ENCODE data around the gene SUV39H1.
A peak's percentile ranks its signal among the peaks of the same experiment; 100 is the strongest.
"Not testable (repeated sequence)": the region's sequence is repeated elsewhere in the genome, so short reads cannot be mapped to it uniquely, and the experiment has no call there.

Gene SUV39H1, protein sequence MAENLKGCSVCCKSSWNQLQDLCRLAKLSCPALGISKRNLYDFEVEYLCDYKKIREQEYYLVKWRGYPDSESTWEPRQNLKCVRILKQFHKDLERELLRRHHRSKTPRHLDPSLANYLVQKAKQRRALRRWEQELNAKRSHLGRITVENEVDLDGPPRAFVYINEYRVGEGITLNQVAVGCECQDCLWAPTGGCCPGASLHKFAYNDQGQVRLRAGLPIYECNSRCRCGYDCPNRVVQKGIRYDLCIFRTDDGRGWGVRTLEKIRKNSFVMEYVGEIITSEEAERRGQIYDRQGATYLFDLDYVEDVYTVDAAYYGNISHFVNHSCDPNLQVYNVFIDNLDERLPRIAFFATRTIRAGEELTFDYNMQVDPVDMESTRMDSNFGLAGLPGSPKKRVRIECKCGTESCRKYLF

GRCh38 chrX:48696301-48696908 is at the start of gene SUV39H1:
SUV39H1 (plus strand) TSS chrX:48696734; CDS start chrX:48696785, 51 bp downstream.
- DNase-seq (ENCODE audit: low spot score), result peak; percentile 91

GRCh38 chrX:48648336-48648751 is 48.2 kb upstream of the SUV39H1 start:
- DNase-seq (ENCODE audit: low spot score), result peak; percentile 79

- no peak for DNase-seq (ENCODE audit: low spot score)
Observed at GRCh38 chrX:48649102-48649501, 47.4 kb upstream of the SUV39H1 start.

DNA sequence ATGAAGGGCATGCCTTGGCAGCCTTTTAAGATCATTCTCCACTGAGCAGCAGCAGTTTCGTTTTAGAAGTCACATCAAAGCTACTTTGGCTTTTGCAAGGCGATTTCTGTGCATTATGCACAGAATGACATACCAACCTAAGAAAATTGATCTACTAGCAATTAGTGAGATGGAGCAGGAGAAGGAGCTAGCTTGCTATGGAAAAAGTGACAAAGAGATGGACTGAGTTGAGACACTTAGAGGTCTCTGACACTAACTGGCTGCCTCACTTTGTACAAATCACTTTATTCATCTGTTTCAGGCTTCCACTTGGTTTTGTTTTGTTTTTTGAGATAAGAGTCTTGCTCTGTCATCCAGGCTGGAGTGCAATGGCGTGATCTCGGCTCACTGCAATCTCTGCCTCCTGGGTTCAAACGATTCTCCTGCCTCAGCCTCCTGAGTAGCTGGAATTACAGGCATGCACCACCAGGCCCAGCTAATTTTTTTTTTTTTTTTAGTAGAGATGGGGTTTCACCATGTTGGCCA is 44.4 kb upstream of the SUV39H1 start:
- not testable (repeated sequence) for DNase-seq (ENCODE audit: low spot score)

GRCh38 chrX:48654746-48655145 is 41.8 kb upstream of the SUV39H1 start:
- DNase-seq (ENCODE audit: low spot score), result not testable (repeated sequence)

DNA sequence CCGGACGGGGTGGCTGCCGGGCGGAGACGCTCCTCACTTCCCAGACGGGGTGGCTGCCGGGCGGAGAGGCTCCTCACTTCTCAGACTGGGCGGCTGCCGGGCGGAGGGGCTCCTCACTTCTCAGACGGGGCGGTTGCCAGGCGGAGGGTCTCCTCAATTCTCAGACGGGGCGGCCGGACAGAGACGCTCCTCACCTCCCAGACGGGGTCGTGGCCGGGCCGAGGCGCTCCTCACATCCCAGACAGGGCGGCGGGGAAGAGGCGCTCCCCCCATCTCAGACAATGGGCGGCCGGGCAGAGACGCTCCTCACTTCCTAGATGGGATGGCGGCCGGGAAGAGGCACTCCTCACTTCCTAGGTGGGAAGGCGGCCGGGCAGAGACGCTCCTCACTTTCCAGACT is 36.8 kb upstream of the SUV39H1 start:
- not testable (repeated sequence) for DNase-seq (ENCODE audit: low spot score)

- DNase-seq (ENCODE audit: low spot score), result no peak
Observed at GRCh38 chrX:48663241-48663640, 33.3 kb upstream of the SUV39H1 start.

DNA sequence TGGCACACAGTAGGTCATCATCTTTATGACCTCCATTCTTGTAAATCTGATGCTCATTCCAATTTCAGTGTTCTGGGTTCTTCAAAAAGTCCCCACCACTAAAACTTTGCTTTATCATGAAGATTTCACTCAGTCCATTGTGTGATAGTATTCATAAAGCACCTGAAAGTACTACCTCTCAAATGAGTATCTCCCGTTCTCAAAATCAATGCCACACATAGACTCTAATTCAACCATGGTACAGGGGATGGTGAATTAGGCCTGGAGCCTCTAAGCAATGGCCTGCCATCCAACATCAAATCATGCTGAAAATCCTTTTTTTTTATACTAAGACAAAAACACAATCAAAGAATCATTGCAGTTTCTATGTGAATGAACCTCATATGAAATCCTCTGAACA is 32.4 kb upstream of the SUV39H1 start:
- DNase-seq (ENCODE audit: low spot score), result no peak

DNA sequence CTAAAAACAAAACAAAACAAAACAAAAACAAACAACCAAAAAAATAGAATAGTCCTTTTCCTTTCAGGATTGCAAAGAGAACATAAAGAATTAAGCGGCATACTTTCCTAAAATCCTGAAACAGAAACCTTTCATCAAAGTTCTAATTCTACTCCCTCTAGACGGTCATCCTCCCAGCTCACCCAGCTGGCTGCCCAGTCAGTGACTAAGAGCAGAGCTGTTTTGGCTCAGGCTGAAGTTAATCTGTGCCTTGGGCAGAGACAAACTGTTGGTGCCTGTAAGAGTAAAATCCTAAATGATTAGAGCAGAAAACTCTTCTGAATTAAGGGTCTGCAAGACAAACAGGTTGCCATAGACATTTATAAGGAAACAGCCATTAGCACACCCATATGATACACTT is 30.5 kb upstream of the SUV39H1 start:
- no peak for DNase-seq (ENCODE audit: low spot score)

GRCh38 chrX:48666649-48667048 is 29.9 kb upstream of the SUV39H1 start:
- DNase-seq (ENCODE audit: low spot score), result no peak

GRCh38 chrX:48667509-48667908 is 29.0 kb upstream of the SUV39H1 start:
- no peak for DNase-seq (ENCODE audit: low spot score)

DNA sequence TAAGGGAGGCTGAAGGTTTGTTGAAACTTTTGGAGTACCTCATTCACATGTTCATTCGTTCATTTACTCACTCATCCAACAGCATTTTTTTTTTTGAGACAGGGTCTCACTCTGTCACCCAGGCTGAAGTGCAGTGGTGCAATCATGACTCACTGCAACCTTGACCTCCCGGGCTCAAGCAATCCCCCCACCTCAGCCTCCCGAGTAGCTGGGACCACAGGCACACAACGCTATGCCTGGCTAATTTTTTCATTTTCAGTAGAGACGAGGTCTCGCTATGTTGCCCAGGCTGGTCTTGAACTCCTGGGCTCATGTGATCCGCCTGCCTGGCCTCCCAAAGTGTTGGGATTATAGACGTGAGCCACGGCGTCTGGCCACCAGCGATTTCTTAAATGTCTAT is 28.3 kb upstream of the SUV39H1 start:
- not testable (repeated sequence) for DNase-seq (ENCODE audit: low spot score)

GRCh38 chrX:48676106-48676892 is 20.2 kb upstream of the SUV39H1 start:
- peak; percentile 88 for DNase-seq (ENCODE audit: low spot score)

DNA sequence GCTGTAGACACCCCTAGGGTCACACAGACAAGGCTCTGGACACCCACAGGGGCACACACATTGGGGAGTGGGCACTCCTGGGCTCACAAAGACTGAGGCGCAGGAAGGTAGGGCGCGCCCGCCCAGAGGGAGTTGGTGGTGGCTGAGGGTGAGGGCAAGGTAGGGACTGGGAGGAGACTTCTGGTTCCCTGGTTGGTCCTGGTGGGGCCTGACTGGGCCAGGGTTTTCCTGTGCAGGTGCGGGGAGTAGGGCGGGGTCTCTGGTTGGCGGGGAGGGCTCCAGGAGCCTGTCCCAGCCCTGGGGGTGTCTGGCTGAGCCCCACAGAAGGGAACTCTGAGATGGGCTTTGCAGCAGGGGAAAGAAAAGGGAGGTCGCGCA is 19.7 kb upstream of the SUV39H1 start:
- DNase-seq (ENCODE audit: low spot score), result no peak

DNA sequence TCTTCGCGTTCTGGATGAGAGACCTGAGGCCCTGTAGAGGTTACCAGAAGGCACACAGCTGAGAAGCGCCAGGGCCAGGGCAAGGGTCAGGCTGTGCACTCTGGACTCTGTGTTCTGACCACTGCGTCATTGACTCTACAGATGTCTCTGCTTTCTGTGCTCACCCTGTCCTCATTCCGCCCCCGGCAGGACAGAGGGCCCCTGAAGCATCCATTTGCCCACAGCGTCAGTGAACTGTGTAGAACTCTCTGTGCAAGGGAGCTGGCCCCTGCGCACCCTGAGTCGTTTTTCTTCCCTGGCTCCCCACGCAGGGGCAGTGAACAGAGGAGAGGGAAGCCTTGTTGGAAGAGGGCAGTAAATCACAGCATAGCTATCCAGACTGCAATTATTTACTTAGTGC is 19.0 kb upstream of the SUV39H1 start:
- no peak for DNase-seq (ENCODE audit: low spot score)

- not testable (repeated sequence) for DNase-seq (ENCODE audit: low spot score)
Observed at GRCh38 chrX:48680467-48680866, 16.1 kb upstream of the SUV39H1 start.

DNA sequence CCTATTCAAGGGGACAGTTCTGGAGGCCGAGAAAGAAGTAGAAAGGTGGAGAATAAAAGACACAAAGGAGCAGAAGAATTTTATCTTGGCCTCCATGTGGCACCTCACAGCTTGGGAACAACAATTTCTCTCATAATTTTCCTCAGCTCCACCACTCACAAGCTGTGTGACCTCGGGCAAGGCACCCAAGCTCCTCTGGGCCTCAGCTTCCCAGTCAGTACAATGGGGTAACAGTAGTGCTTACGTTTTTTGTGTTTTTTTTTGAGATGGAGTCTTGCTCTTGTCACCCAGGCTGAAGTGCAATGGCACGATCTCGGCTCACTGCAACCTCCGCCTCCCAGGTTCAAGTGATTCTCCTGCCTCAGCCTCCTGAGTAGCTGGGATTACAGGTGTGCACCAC is 15.6 kb upstream of the SUV39H1 start:
- not testable (repeated sequence) for DNase-seq (ENCODE audit: low spot score)

GRCh38 chrX:48681539-48682183 is 14.9 kb upstream of the SUV39H1 start:
- no peak for DNase-seq (ENCODE audit: low spot score)

DNA sequence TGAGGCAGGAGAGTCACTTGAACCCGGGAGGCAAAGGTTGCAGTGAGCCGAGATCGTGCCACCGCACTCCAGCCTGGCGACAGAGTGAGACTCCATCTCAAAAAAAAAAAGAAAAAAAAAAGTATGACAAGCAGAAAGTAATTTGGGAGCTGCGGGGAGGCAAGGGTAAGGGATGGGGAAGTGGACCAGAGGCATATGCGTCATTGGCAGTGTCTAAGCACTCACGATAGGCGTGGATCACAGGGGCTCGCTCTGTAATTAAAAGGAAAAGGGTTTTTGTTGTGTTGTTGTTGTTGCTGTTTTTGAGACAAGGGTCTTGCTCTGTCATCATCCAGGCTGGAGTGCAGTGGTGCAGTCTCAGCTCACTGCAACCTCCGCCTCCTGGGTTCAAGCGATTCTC is 13.7 kb upstream of the SUV39H1 start:
- DNase-seq (ENCODE audit: low spot score), result peak; percentile 22

DNA sequence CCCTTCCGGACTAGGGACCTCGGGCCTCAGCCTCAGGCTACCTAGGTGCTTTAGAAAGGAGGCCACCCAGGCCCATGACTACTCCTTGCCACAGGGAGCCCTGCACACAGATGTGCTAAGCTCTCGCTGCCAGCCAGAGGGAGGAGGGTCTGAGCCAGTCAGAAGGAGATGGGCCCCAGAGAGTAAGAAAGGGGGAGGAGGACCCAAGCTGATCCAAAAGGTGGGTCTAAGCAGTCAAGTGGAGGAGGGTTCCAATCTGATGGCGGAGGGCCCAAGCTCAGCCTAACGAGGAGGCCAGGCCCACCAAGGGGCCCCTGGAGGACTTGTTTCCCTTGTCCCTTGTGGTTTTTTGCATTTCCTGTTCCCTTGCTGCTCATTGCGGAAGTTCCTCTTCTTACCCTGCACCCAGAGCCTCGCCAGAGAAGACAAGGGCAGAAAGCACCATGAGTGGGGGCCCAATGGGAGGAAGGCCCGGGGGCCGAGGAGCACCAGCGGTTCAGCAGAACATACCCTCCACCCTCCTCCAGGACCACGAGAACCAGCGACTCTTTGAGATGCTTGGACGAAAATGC is 13.0 kb upstream of the SUV39H1 start, which contains the start of gene WAS:
Gene WAS, plus strand, starts transcription at position 389 of the 572 bp plus-strand sequence. Its CDS starts 55 bp downstream, at position 444.
- DNase-seq (ENCODE audit: low spot score), result peak; percentile 31

DNA sequence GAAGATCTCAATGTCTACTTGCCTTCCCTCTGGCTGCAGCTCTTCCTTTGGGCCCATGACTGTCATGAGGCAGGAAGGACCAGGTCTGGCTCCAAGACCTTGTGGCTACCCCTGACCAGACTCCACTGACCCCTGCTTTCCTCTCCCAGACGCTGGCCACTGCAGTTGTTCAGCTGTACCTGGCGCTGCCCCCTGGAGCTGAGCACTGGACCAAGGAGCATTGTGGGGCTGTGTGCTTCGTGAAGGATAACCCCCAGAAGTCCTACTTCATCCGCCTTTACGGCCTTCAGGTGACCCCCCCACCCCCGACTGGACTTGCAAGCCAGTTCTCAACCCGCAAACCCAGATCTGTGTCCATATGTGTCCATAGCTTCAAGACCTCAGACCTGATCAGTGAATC is 12.4 kb upstream of the SUV39H1 start:
- DNase-seq (ENCODE audit: low spot score), result no peak

Measured in Ammon's horn (tissue), 1 donor.